ENCODE data around the gene PLXDC2.

The PLXDC2 gene

DNA sequence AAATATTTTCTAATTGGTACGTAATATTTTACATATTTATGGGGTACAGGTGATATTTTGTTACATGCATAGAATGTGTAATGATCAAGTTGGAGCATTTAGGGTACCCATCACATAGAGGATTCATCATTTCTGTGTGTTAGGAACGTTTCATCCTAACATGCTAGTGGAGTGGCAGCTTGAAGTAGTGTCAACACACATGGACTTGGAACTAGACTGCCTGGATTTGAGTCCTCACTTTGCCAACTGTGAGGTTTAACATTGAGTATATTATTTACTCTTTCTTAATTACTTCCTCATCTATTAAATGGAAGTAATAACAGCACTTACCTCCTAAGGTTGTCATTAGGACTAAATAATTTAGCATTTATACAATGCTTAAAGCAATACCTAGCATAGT is 241.9 kb downstream of the PLXDC2 start:
- POLR2A ChIA-PET: no interaction called here
- peaks cover 0 to 2% (median 0%) of the 10 kb centered on the region in 4 experiments for H3K36me3 ChIP-seq (ENCODE audit: control insufficient read depth in 4 of 4, insufficient read depth in 4 of 4, low read length in 3 of 4)
- DNase-seq: no peak
- H3K9me3 ChIP-seq (ENCODE audit: control extremely low read depth in 1 of 5, control insufficient read depth in 4 of 5, insufficient read depth in 2 of 5, low read depth in 1 of 5, low read length in 4 of 5): peaks cover 0 to 6% (median 1%) of the 10 kb centered on the region in 5 experiments
- no peak overlapping the region for H3K4me3 ChIP-seq (ENCODE audit: control insufficient read depth in 1 of 7, extremely low read depth in 1 of 7, insufficient read depth in 4 of 7, low read depth in 2 of 7, low read length in 6 of 7)
- H3K27me3 ChIP-seq (replicated peaks in 2 of 5; ENCODE audit: control insufficient read depth in 4 of 5, insufficient read depth in 5 of 5, low read length in 4 of 5): no peaks in the 10 kb centered on the region
- no CpG with 5 or more reads among the region's 2 CpGs for whole genome bisulfite sequencing (ENCODE audit: insufficient coverage)
- CTCF ChIA-PET: no interaction called here
- H3K4me1 ChIP-seq (ENCODE audit: control extremely low read depth in 1 of 4, control insufficient read depth in 4 of 4, insufficient read depth in 4 of 4, low read length in 3 of 4): peaks cover 0 to 5% (median 0%) of the 10 kb centered on the region in 4 experiments
- no peak overlapping the region for H3K27ac ChIP-seq (ENCODE audit: insufficient read depth in 1 of 2, low read depth in 1 of 2, low read length in 2 of 2, poor library complexity in 1 of 2, severe bottlenecking in 2 of 2)

DNA sequence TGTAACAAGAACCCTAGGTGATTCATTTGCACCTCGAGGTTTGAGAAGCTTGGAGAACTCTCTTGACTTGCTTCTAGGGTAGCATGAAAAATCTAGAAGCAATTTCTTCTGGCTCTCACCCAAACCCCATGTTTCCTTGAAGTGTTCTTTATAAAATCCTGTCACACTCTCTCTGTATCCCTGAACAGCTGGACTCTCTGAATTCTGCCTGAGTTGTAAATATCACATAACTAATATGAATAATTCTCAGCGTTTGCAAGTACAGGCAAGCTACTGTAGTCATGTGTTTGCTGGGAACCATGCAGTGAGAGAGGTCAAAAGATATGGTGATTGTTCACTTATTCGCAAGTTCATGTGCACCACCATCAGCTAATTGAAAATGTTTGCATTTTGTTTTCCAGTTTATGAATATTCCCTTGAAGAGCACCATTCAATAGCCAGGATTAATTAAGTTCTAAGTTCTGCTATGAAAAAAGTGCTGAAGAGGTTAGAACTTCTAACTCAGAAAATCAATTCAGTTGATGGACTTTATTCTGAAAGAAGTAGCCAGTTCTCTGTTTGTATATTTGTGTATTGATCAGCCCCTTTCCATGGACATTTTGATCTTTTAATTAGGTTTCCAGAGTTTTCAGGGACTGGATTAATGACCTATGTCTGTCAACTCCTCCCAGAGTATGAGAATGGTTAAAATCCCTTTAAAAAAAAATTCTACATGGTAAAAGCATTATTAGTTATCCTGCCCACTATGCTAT is 243.0 kb downstream of the PLXDC2 start:
- peaks cover 0 to 2% (median 0%) of the 10 kb centered on the region in 4 experiments for H3K36me3 ChIP-seq (ENCODE audit: control insufficient read depth in 4 of 4, insufficient read depth in 4 of 4, low read length in 3 of 4)
- H3K9me3 ChIP-seq (ENCODE audit: control extremely low read depth in 1 of 5, control insufficient read depth in 4 of 5, insufficient read depth in 2 of 5, low read depth in 1 of 5, low read length in 4 of 5): peaks cover 0 to 6% (median 1%) of the 10 kb centered on the region in 5 experiments
- ChIA-PET POLR2A (interaction anchor here (0.6 kb wide), 1 partner anchor 10 kb away, joined by 5 read pairs; no protein-coding TSS in a partner anchor), CTCF (no interaction called here)
- H3K27ac ChIP-seq (ENCODE audit: insufficient read depth in 1 of 2, low read depth in 1 of 2, low read length in 2 of 2, poor library complexity in 1 of 2, severe bottlenecking in 2 of 2): peak overlapping the region in 1 of 2 experiments; percentile 1
- no peak overlapping the region for H3K4me3 ChIP-seq (ENCODE audit: control insufficient read depth in 1 of 7, extremely low read depth in 1 of 7, insufficient read depth in 4 of 7, low read depth in 2 of 7, low read length in 6 of 7)
- H3K27me3 ChIP-seq (replicated peaks in 2 of 5; ENCODE audit: control insufficient read depth in 4 of 5, insufficient read depth in 5 of 5, low read length in 4 of 5): no peaks in the 10 kb centered on the region
- H3K4me1 ChIP-seq (ENCODE audit: control extremely low read depth in 1 of 4, control insufficient read depth in 4 of 4, insufficient read depth in 4 of 4, low read length in 3 of 4): peaks cover 0 to 5% (median 0%) of the 10 kb centered on the region in 4 experiments
- WGBS (ENCODE audit: insufficient coverage): 10% methylated on average over 2 of the region's 3 CpGs
- peak in 1 of 3 donors; percentile 17 for DNase-seq

- 98% methylated on average over 6 of the region's 6 CpGs for WGBS (ENCODE audit: insufficient coverage)
- ChIA-PET CTCF (no interaction called here), POLR2A (no interaction called here)
- Histone ChIP-seq H3K4me1 (ENCODE audit: control extremely low read depth in 1 of 4, control insufficient read depth in 4 of 4, insufficient read depth in 4 of 4, low read length in 3 of 4) (no peaks in the 10 kb centered on the region), H3K27ac (ENCODE audit: insufficient read depth in 1 of 2, low read depth in 1 of 2, low read length in 2 of 2, poor library complexity in 1 of 2, severe bottlenecking in 2 of 2) (no peak overlapping the region), H3K9me3 (ENCODE audit: control extremely low read depth in 1 of 5, control insufficient read depth in 4 of 5, insufficient read depth in 2 of 5, low read depth in 1 of 5, low read length in 4 of 5) (peaks cover 0 to 11% (median 3%) of the 10 kb centered on the region in 5 experiments), H3K4me3 (ENCODE audit: control insufficient read depth in 1 of 7, extremely low read depth in 1 of 7, insufficient read depth in 4 of 7, low read depth in 2 of 7, low read length in 6 of 7) (no peak overlapping the region), H3K27me3 (replicated peaks in 2 of 5; ENCODE audit: control insufficient read depth in 4 of 5, insufficient read depth in 5 of 5, low read length in 4 of 5) (no peaks in the 10 kb centered on the region), H3K36me3 (ENCODE audit: control insufficient read depth in 4 of 4, insufficient read depth in 4 of 4, low read length in 3 of 4) (peaks cover 0 to 19% (median 4%) of the 10 kb centered on the region in 4 experiments)
- DNase-seq: no peak
Measured at GRCh38 chr10:20065814-20066213, 249.6 kb downstream of the PLXDC2 start.

DNA sequence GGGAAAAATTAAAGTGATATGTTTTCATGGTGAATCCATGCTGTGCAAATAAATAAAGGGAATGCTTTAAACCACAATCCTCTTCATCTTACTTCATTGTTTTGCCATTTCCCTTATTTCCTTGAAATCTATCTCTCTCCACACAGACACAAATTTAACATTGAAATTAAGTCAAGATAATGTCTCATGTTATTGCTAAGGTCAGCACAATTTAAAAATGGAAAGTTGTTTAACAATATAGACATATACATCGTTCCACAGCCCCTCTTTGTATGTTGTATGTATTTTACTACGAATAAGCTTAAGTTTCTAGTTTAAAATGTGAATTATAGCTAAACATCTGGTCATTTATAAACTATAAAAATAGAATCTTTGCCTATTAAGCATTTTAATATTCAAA is 256.9 kb downstream of the PLXDC2 start:
- POLR2A ChIA-PET: no interaction called here
- Histone ChIP-seq H3K27me3 (replicated peaks in 2 of 5; ENCODE audit: control insufficient read depth in 4 of 5, insufficient read depth in 5 of 5, low read length in 4 of 5) (no peaks in the 10 kb centered on the region), H3K27ac (ENCODE audit: insufficient read depth in 1 of 2, low read depth in 1 of 2, low read length in 2 of 2, poor library complexity in 1 of 2, severe bottlenecking in 2 of 2) (no peak overlapping the region), H3K36me3 (ENCODE audit: control insufficient read depth in 4 of 4, insufficient read depth in 4 of 4, low read length in 3 of 4) (peaks cover 0 to 29% (median 7%) of the 10 kb centered on the region in 4 experiments), H3K4me3 (ENCODE audit: control insufficient read depth in 1 of 7, extremely low read depth in 1 of 7, insufficient read depth in 4 of 7, low read depth in 2 of 7, low read length in 6 of 7) (no peak overlapping the region), H3K9me3 (ENCODE audit: control extremely low read depth in 1 of 5, control insufficient read depth in 4 of 5, insufficient read depth in 2 of 5, low read depth in 1 of 5, low read length in 4 of 5) (peaks cover 0 to 5% (median 0%) of the 10 kb centered on the region in 5 experiments), H3K4me1 (ENCODE audit: control extremely low read depth in 1 of 4, control insufficient read depth in 4 of 4, insufficient read depth in 4 of 4, low read length in 3 of 4) (no peaks in the 10 kb centered on the region)
- DNase-seq: no peak
- WGBS (ENCODE audit: insufficient coverage): no CpG with 5 or more reads among the region's 2 CpGs
- CTCF ChIA-PET: no interaction called here

- 100% methylated on average over 1 of the region's 1 CpG for WGBS (ENCODE audit: insufficient coverage)
- no peak overlapping the region for H3K4me3 ChIP-seq (ENCODE audit: control insufficient read depth in 1 of 7, extremely low read depth in 1 of 7, insufficient read depth in 4 of 7, low read depth in 2 of 7, low read length in 6 of 7)
- no peaks in the 10 kb centered on the region for H3K4me1 ChIP-seq (ENCODE audit: control extremely low read depth in 1 of 4, control insufficient read depth in 4 of 4, insufficient read depth in 4 of 4, low read length in 3 of 4)
- peaks cover 0 to 13% (median 5%) of the 10 kb centered on the region in 4 experiments for H3K36me3 ChIP-seq (ENCODE audit: control insufficient read depth in 4 of 4, insufficient read depth in 4 of 4, low read length in 3 of 4)
- ChIA-PET CTCF (interaction anchor here (0.9 kb wide), 1 partner anchor 9 kb away, joined by 3 read pairs; no protein-coding TSS in a partner anchor), POLR2A (no interaction called here)
- no peak overlapping the region for H3K27ac ChIP-seq (ENCODE audit: insufficient read depth in 1 of 2, low read depth in 1 of 2, low read length in 2 of 2, poor library complexity in 1 of 2, severe bottlenecking in 2 of 2)
- DNase-seq: no peak
- no peaks in the 10 kb centered on the region for H3K27me3 ChIP-seq (replicated peaks in 2 of 5; ENCODE audit: control insufficient read depth in 4 of 5, insufficient read depth in 5 of 5, low read length in 4 of 5)
- peaks cover 0 to 3% (median 2%) of the 10 kb centered on the region in 5 experiments for H3K9me3 ChIP-seq (ENCODE audit: control extremely low read depth in 1 of 5, control insufficient read depth in 4 of 5, insufficient read depth in 2 of 5, low read depth in 1 of 5, low read length in 4 of 5)
Measured at GRCh38 chr10:20075713-20076112, 259.5 kb downstream of the PLXDC2 start.

- Histone ChIP-seq H3K36me3 (ENCODE audit: control insufficient read depth in 4 of 4, insufficient read depth in 4 of 4, low read length in 3 of 4) (peaks cover 0 to 3% (median under 1%) of the 10 kb centered on the region in 4 experiments), H3K27ac (ENCODE audit: insufficient read depth in 1 of 2, low read depth in 1 of 2, low read length in 2 of 2, poor library complexity in 1 of 2, severe bottlenecking in 2 of 2) (no peak overlapping the region), H3K4me3 (ENCODE audit: control insufficient read depth in 1 of 7, extremely low read depth in 1 of 7, insufficient read depth in 4 of 7, low read depth in 2 of 7, low read length in 6 of 7) (no peak overlapping the region), H3K4me1 (ENCODE audit: control extremely low read depth in 1 of 4, control insufficient read depth in 4 of 4, insufficient read depth in 4 of 4, low read length in 3 of 4) (no peaks in the 10 kb centered on the region), H3K27me3 (replicated peaks in 2 of 5; ENCODE audit: control insufficient read depth in 4 of 5, insufficient read depth in 5 of 5, low read length in 4 of 5) (no peaks in the 10 kb centered on the region), H3K9me3 (ENCODE audit: control extremely low read depth in 1 of 5, control insufficient read depth in 4 of 5, insufficient read depth in 2 of 5, low read depth in 1 of 5, low read length in 4 of 5) (peaks cover 0 to 5% (median 0%) of the 10 kb centered on the region in 5 experiments)
- CTCF ChIA-PET: interaction anchor here (1.7 kb wide), 1 partner anchor 15 kb away, joined by 3 read pairs; no protein-coding TSS in a partner anchor
- POLR2A ChIA-PET: no interaction called here
- WGBS (ENCODE audit: insufficient coverage): 60% methylated on average over 1 of the region's 2 CpGs
- DNase-seq: no peak
Measured at GRCh38 chr10:20084451-20084850, 268.2 kb downstream of the PLXDC2 start.

- H3K4me1 ChIP-seq (ENCODE audit: control extremely low read depth in 1 of 4, control insufficient read depth in 4 of 4, insufficient read depth in 4 of 4, low read length in 3 of 4): no peaks in the 10 kb centered on the region
- WGBS (ENCODE audit: insufficient coverage): 100% methylated on average over 3 of the region's 5 CpGs
- peaks cover 0 to 5% (median 0%) of the 10 kb centered on the region in 5 experiments for H3K9me3 ChIP-seq (ENCODE audit: control extremely low read depth in 1 of 5, control insufficient read depth in 4 of 5, insufficient read depth in 2 of 5, low read depth in 1 of 5, low read length in 4 of 5)
- no peak overlapping the region for H3K4me3 ChIP-seq (ENCODE audit: control insufficient read depth in 1 of 7, extremely low read depth in 1 of 7, insufficient read depth in 4 of 7, low read depth in 2 of 7, low read length in 6 of 7)
- no peak for DNase-seq
- no peak overlapping the region for H3K27ac ChIP-seq (ENCODE audit: insufficient read depth in 1 of 2, low read depth in 1 of 2, low read length in 2 of 2, poor library complexity in 1 of 2, severe bottlenecking in 2 of 2)
- CTCF ChIA-PET: interaction anchor here (1.7 kb wide), 1 partner anchor 15 kb away, joined by 3 read pairs; no protein-coding TSS in a partner anchor
- no peaks in the 10 kb centered on the region for H3K27me3 ChIP-seq (replicated peaks in 2 of 5; ENCODE audit: control insufficient read depth in 4 of 5, insufficient read depth in 5 of 5, low read length in 4 of 5)
- POLR2A ChIA-PET: no interaction called here
- peaks cover 0 to 2% (median under 1%) of the 10 kb centered on the region in 4 experiments for H3K36me3 ChIP-seq (ENCODE audit: control insufficient read depth in 4 of 4, insufficient read depth in 4 of 4, low read length in 3 of 4)
Measured at GRCh38 chr10:20085115-20085514, 268.9 kb downstream of the PLXDC2 start.

Measured in common myeloid progenitor, CD34-positive (primary cell).